ENCODE data around the gene ZNF683.
"Not testable (repeated sequence)": the region's sequence is repeated elsewhere in the genome, so short reads cannot be mapped to it uniquely, and the experiment has no call there.

Gene ZNF683

DNA sequence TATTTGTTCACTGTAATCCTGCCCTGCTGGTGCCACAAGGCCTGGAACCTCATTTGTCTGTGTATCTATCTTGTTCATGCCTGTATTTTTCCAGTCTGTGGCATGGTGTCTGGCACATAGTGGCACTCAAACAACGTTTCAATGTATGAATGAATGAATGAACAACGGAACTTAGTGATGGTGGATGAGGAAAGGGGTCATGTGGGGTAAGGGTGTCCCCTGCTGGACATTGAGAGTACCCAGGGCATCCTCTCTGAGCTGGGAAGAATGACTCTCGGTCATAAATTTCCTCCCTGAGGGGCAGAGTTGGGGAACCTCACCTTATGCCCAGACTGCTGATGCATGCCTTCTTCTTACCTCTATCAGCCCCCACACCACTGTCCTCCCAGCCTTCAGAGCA is 18.9 kb upstream of the ZNF683 start:
- no peaks in the 10 kb centered on the region for H3K79me1 ChIP-seq (ENCODE audit: low read length)
- peak; percentile 75 for DNase-seq
- WGBS (ENCODE audit: extremely low coverage, insufficient coverage, low lambda C conversion rate) = no CpG with 5 or more reads among the region's 3 CpGs

DNA sequence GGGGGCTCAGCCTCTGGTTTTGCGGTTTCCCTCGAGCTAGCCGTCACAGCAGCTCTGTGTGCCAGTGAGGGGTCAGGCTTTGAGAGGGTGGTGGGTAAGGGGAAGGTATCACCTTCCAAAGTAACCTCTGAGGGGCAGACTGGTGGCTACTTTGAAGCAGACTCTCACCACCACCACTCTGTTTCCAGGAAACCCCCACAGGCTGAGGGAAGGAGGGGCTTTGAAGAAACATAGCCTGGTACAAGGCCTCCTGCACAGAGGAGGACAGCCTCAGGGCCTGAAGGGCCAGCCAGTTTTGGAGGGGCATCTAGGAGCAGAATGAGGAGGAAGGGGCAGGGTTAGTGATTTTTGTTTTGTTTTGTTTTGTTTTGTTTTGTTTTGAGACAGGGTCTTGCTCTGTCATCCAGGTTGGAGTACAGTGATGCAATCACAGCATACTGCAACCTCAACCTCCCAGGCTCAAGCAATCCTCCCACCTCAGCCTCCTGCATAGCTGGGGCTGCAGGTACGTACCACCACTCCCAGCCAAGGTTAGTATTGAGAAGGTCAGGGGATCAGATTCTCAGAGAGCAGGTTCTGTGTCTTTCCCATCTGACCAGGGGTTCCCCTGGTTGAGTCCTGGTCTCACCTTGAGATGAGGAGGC is 17.2 kb upstream of the ZNF683 start:
- H3K18ac ChIP-seq (ENCODE audit: low read length) = no peak overlapping the region
- no peak overlapping the region for H4K8ac ChIP-seq (ENCODE audit: low read depth, low read length)
- no peak overlapping the region for H2BK15ac ChIP-seq (replicated peaks; ENCODE audit: low read depth)
- no peak overlapping the region for H3K27ac ChIP-seq (ENCODE audit: low read depth, low read length)
- no peak overlapping the region for H3K4me3 ChIP-seq (ENCODE audit: low read length)
- no peaks in the 10 kb centered on the region for H3K27me3 ChIP-seq (ENCODE audit: insufficient read depth, low read length, poor library complexity)
- H3K56ac ChIP-seq (ENCODE audit: low read length) = peak overlapping the region; percentile 49
- no peak overlapping the region for H2BK5ac ChIP-seq (ENCODE audit: low read length)
- no peaks in the 10 kb centered on the region for H3K79me2 ChIP-seq (ENCODE audit: control insufficient read depth, insufficient read depth, low read length)
- H3K23ac ChIP-seq (ENCODE audit: low read length) = no peak overlapping the region
- H3K4ac ChIP-seq (ENCODE audit: low read depth, low read length) = no peak overlapping the region
- H3K79me1 ChIP-seq (ENCODE audit: low read length) = no peaks in the 10 kb centered on the region
- H3K36me3 ChIP-seq (ENCODE audit: control insufficient read depth, insufficient read depth, low read length) = no peaks in the 10 kb centered on the region
- no peak overlapping the region for H2AK5ac ChIP-seq (ENCODE audit: low read length)
- H3K9ac ChIP-seq (ENCODE audit: low read length) = no peak overlapping the region
- DNase-seq = no peak
- H4K5ac ChIP-seq (ENCODE audit: low read length) = no peak overlapping the region
- WGBS (ENCODE audit: extremely low coverage, insufficient coverage, low lambda C conversion rate) = no CpG with 5 or more reads among the region's 4 CpGs
- H2BK120ac ChIP-seq (ENCODE audit: low read depth, low read length) = no peak overlapping the region
- no peak overlapping the region for H3K4me2 ChIP-seq (ENCODE audit: low read length)
- no peaks in the 10 kb centered on the region for H3K4me1 ChIP-seq (ENCODE audit: control insufficient read depth, low read depth, low read length)

More for the DNA sequence above, 18.9 kb upstream of the ZNF683 start:
- Histone ChIP-seq H3K4me1 (ENCODE audit: control insufficient read depth, low read depth, low read length) (no peaks in the 10 kb centered on the region), H3K4me3 (ENCODE audit: low read length) (no peak overlapping the region), H3K23ac (ENCODE audit: low read length) (no peak overlapping the region), H3K79me2 (ENCODE audit: control insufficient read depth, insufficient read depth, low read length) (no peaks in the 10 kb centered on the region), H3K27me3 (ENCODE audit: insufficient read depth, low read length, poor library complexity) (no peaks in the 10 kb centered on the region), H3K4me2 (ENCODE audit: low read length) (no peak overlapping the region), H2BK15ac (replicated peaks; ENCODE audit: low read depth) (no peak overlapping the region), H4K5ac (ENCODE audit: low read length) (no peak overlapping the region), H3K4ac (ENCODE audit: low read depth, low read length) (no peak overlapping the region), H2AK5ac (ENCODE audit: low read length) (no peak overlapping the region), H3K56ac (ENCODE audit: low read length) (no peak overlapping the region), H3K36me3 (ENCODE audit: control insufficient read depth, insufficient read depth, low read length) (no peaks in the 10 kb centered on the region), H2BK120ac (ENCODE audit: low read depth, low read length) (no peak overlapping the region), H3K18ac (ENCODE audit: low read length) (no peak overlapping the region), H2BK5ac (ENCODE audit: low read length) (no peak overlapping the region), H3K9ac (ENCODE audit: low read length) (no peak overlapping the region), H3K27ac (ENCODE audit: low read depth, low read length) (no peak overlapping the region), H4K8ac (ENCODE audit: low read depth, low read length) (no peak overlapping the region)

DNA sequence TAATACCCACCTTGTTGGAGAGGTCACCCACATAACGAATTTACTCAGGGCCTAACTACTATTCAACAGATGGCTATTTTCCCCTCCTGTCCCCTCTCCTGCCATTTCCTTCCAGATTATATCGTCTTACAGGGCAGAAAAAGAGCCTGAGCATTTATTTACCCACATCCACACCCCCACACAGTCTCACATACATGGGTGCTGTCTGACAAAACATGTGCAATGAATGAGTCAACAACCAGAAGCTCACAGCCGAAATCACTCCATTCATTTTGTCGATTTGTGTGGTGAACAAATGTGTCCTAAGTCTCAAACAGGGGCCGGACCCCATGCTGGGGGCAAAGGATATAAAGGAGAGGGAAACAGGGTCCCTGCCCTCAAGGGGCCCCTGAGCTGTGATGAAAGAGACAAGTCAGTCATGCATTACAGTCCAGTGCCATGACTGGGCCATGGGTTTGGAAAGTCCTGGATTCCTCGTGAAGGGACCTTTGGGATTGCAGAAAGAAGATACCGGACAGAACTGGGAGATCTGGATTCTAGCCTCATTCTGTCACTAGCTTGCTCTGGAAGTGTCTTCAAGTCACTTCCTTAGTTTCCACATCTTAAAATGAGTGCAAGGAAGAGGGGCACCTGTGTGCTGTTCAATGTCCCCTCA is 16.4 kb upstream of the ZNF683 start:
- no peak for DNase-seq
- Histone ChIP-seq H2AK5ac (ENCODE audit: low read length) (no peak overlapping the region), H4K5ac (ENCODE audit: low read length) (no peak overlapping the region), H3K23ac (ENCODE audit: low read length) (no peak overlapping the region), H2BK15ac (replicated peaks; ENCODE audit: low read depth) (no peak overlapping the region), H3K27ac (ENCODE audit: low read depth, low read length) (no peak overlapping the region), H4K8ac (ENCODE audit: low read depth, low read length) (no peak overlapping the region), H3K4me1 (ENCODE audit: control insufficient read depth, low read depth, low read length) (no peaks in the 10 kb centered on the region), H3K79me2 (ENCODE audit: control insufficient read depth, insufficient read depth, low read length) (no peaks in the 10 kb centered on the region), H3K9ac (ENCODE audit: low read length) (no peak overlapping the region), H3K4me2 (ENCODE audit: low read length) (no peak overlapping the region), H2BK120ac (ENCODE audit: low read depth, low read length) (no peak overlapping the region), H3K4me3 (ENCODE audit: low read length) (no peak overlapping the region), H3K56ac (ENCODE audit: low read length) (no peak overlapping the region), H3K27me3 (ENCODE audit: insufficient read depth, low read length, poor library complexity) (no peaks in the 10 kb centered on the region), H3K36me3 (ENCODE audit: control insufficient read depth, insufficient read depth, low read length) (no peaks in the 10 kb centered on the region), H3K4ac (ENCODE audit: low read depth, low read length) (no peak overlapping the region), H2BK5ac (ENCODE audit: low read length) (no peak overlapping the region), H3K18ac (ENCODE audit: low read length) (no peak overlapping the region), H3K79me1 (ENCODE audit: low read length) (no peaks in the 10 kb centered on the region)
- no CpG with 5 or more reads among the region's 7 CpGs for WGBS (ENCODE audit: extremely low coverage, insufficient coverage, low lambda C conversion rate)

DNA sequence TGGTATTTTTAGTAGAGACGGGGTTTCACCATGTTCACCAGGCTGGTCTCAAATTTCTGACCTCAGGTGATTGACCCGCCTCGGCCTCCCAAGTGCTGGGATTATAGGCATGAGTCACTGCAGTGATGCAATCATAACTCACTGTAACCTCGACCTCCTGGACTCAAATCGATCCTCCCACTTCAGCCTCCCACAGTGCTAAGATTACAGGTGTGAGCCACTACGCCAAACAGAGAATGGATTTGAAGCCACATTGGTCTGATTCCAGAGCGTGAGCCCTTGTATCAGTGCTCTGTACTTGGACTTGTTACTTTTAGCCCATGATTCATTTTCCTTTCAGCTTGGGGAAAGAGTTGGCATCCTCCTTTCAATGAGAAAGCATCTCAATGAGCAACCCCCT is 14.9 kb upstream of the ZNF683 start:
- no CpG with 5 or more reads among the region's 7 CpGs for WGBS (ENCODE audit: extremely low coverage, insufficient coverage, low lambda C conversion rate)
- DNase-seq = peak; percentile 52
- Histone ChIP-seq H2BK5ac (ENCODE audit: low read length) (no peak overlapping the region), H3K27me3 (ENCODE audit: insufficient read depth, low read length, poor library complexity) (no peaks in the 10 kb centered on the region), H2BK120ac (ENCODE audit: low read depth, low read length) (no peak overlapping the region), H3K79me1 (ENCODE audit: low read length) (no peaks in the 10 kb centered on the region), H3K9ac (ENCODE audit: low read length) (no peak overlapping the region), H2BK15ac (replicated peaks; ENCODE audit: low read depth) (no peak overlapping the region), H2AK5ac (ENCODE audit: low read length) (no peak overlapping the region), H3K79me2 (ENCODE audit: control insufficient read depth, insufficient read depth, low read length) (no peaks in the 10 kb centered on the region), H3K18ac (ENCODE audit: low read length) (no peak overlapping the region), H4K8ac (ENCODE audit: low read depth, low read length) (no peak overlapping the region), H3K4me2 (ENCODE audit: low read length) (no peak overlapping the region), H3K4me3 (ENCODE audit: low read length) (no peak overlapping the region), H3K23ac (ENCODE audit: low read length) (no peak overlapping the region), H3K36me3 (ENCODE audit: control insufficient read depth, insufficient read depth, low read length) (no peaks in the 10 kb centered on the region), H4K5ac (ENCODE audit: low read length) (no peak overlapping the region), H3K27ac (ENCODE audit: low read depth, low read length) (no peak overlapping the region), H3K56ac (ENCODE audit: low read length) (no peak overlapping the region), H3K4me1 (ENCODE audit: control insufficient read depth, low read depth, low read length) (no peaks in the 10 kb centered on the region), H3K4ac (ENCODE audit: low read depth, low read length) (no peak overlapping the region)

DNA sequence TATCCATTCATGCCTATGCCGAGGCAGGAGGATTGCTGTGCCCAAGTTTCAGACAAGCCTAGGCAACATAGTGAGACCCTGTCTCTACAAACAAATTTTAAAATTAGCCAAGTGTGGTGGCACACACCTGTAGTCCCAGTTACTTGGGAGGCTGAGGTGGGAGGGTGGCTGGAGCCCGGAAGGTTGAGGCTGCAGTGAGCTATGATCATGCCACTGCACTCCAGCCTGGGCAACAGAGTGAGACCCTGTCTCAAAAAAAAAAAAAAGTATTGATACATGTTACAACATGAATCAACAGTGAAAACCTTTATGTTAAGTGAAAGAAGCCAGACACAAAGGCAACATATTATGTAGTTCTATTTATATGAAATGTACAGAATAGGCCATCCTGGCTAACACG is 12.5 kb upstream of the ZNF683 start:
- H2BK120ac ChIP-seq (ENCODE audit: low read depth, low read length); H3K27ac ChIP-seq (ENCODE audit: low read depth, low read length); DNase-seq; H3K27me3 ChIP-seq (ENCODE audit: insufficient read depth, low read length, poor library complexity); H3K18ac ChIP-seq (ENCODE audit: low read length); H3K4ac ChIP-seq (ENCODE audit: low read depth, low read length); H3K79me2 ChIP-seq (ENCODE audit: control insufficient read depth, insufficient read depth, low read length); H3K4me1 ChIP-seq (ENCODE audit: control insufficient read depth, low read depth, low read length); H3K56ac ChIP-seq (ENCODE audit: low read length); H3K4me3 ChIP-seq (ENCODE audit: low read length); H3K23ac ChIP-seq (ENCODE audit: low read length); H3K9ac ChIP-seq (ENCODE audit: low read length); H3K79me1 ChIP-seq (ENCODE audit: low read length); H2BK15ac ChIP-seq (replicated peaks; ENCODE audit: low read depth); H2AK5ac ChIP-seq (ENCODE audit: low read length); H3K4me2 ChIP-seq (ENCODE audit: low read length); H3K36me3 ChIP-seq (ENCODE audit: control insufficient read depth, insufficient read depth, low read length); H4K8ac ChIP-seq (ENCODE audit: low read depth, low read length); H2BK5ac ChIP-seq (ENCODE audit: low read length); H4K5ac ChIP-seq (ENCODE audit: low read length): not testable (repeated sequence)
- WGBS (ENCODE audit: extremely low coverage, insufficient coverage, low lambda C conversion rate) = no CpG with 5 or more reads among the region's 3 CpGs

DNA sequence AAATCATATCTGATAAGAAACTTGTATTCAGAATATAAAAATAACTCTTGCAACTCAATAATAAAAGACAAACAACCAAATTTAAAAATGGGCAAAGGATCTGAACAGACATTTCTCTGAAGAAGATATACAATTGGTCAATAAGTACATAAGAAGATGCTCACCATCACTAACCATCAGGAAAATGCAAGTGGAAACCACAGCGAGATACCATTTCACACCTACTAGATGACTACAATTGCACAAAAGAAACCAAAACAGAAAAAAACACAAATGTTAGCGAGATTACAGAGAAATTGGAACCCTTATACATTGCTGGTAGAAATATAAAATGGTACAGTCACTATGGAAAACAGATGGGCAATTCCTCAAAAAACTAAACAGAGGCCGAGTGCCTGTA is 11.5 kb upstream of the ZNF683 start:
- H3K4me3 ChIP-seq (ENCODE audit: low read length) = no peak overlapping the region
- H2AK5ac ChIP-seq (ENCODE audit: low read length) = no peak overlapping the region
- DNase-seq = no peak
- no peak overlapping the region for H2BK120ac ChIP-seq (ENCODE audit: low read depth, low read length)
- H3K79me2 ChIP-seq (ENCODE audit: control insufficient read depth, insufficient read depth, low read length) = no peaks in the 10 kb centered on the region
- H3K27ac ChIP-seq (ENCODE audit: low read depth, low read length) = no peak overlapping the region
- H3K79me1 ChIP-seq (ENCODE audit: low read length) = no peaks in the 10 kb centered on the region
- H3K9ac ChIP-seq (ENCODE audit: low read length) = no peak overlapping the region
- H3K27me3 ChIP-seq (ENCODE audit: insufficient read depth, low read length, poor library complexity) = no peaks in the 10 kb centered on the region
- no peak overlapping the region for H2BK5ac ChIP-seq (ENCODE audit: low read length)
- H3K18ac ChIP-seq (ENCODE audit: low read length) = no peak overlapping the region
- no peak overlapping the region for H2BK15ac ChIP-seq (replicated peaks; ENCODE audit: low read depth)
- H4K8ac ChIP-seq (ENCODE audit: low read depth, low read length) = no peak overlapping the region
- no peaks in the 10 kb centered on the region for H3K4me1 ChIP-seq (ENCODE audit: control insufficient read depth, low read depth, low read length)
- no peak overlapping the region for H3K56ac ChIP-seq (ENCODE audit: low read length)
- H3K36me3 ChIP-seq (ENCODE audit: control insufficient read depth, insufficient read depth, low read length) = no peaks in the 10 kb centered on the region
- H3K4me2 ChIP-seq (ENCODE audit: low read length) = no peak overlapping the region
- H4K5ac ChIP-seq (ENCODE audit: low read length) = no peak overlapping the region
- no peak overlapping the region for H3K23ac ChIP-seq (ENCODE audit: low read length)
- no CpG with 5 or more reads among the region's 3 CpGs for WGBS (ENCODE audit: extremely low coverage, insufficient coverage, low lambda C conversion rate)
- H3K4ac ChIP-seq (ENCODE audit: low read depth, low read length) = no peak overlapping the region
